ENCODE data around the gene ETV7. TPM values are rescaled to one million over a fixed set of nuclear protein-coding genes. Genes with fewer than 3 reads are reported as not detected.

ETV7 gene
- total RNA-seq, 1 donor from 2014 or later, result not detected

GRCh38 chr6:36324715-36325114 is 62.8 kb downstream of the ETV7 start:
- DNase-seq (ENCODE audit: low read depth), result no peak

DNA sequence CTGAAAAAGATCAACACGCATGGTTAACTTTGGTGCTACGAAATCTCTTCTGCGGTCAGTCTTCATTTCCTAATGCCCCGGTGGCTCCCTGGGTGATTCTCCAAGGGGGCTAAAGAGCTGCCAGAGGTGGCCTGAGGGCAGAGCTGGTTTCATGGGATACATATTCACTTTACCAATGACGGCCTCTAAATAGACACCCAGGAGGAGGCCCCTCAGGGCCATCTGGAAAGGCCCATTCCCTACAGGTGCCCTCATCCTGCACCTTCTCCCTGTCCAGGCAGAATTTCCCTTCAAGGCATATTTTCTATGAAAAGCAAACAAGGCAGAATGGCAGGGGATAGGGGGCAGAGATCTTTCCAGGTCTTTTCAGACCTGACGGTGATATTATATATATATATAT is 63.3 kb downstream of the ETV7 start:
- no peak for DNase-seq (ENCODE audit: low read depth)

DNA sequence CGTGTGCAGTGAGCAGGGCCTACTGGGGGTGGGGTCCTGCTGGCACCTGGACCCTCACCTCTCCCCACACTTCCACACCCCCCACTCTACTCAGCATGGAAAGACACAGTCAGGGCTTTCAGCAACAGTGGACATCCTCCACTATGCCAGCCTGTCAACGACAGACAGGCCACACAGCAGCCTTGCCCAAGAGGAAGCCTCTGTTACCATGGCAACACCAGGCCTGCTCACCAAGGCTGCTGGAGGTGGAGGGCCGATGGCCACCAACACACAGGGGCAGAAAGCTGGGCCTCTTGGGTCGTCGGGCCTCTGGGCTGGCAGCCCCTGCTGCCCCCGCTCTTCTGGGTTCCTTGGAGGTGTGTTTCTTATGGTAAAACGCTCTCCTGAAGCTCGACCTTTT is 64.4 kb downstream of the ETV7 start:
- no peak for DNase-seq (ENCODE audit: low read depth)

- no peak for DNase-seq (ENCODE audit: low read depth)
Measured at GRCh38 chr6:36322591-36322990, 64.9 kb downstream of the ETV7 start.

DNA sequence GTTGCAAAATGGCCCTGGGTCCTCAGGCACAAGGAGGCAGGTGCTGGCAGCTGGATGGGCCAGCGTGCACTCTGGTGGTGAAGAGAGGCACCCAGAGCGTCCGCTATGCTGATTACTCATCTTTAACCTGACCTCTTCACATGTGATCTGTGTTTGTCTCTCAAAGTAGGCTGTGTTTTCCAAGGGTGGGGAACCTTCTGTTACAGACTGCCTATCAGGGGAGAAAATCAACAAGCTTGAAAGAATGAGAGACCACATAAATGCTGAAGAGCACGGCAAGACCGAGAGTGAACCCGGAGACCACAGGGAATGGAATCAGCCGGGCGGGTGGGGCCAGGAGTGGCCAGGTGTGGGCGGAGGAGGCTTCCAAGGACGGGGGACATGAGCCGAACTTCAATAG is 67.0 kb downstream of the ETV7 start:
- peak; percentile 14 for DNase-seq (ENCODE audit: low read depth)

GRCh38 chr6:36319821-36320220 is 67.6 kb downstream of the ETV7 start:
- no peak for DNase-seq (ENCODE audit: low read depth)

- DNase-seq (ENCODE audit: low read depth), result no peak
Measured at GRCh38 chr6:36319436-36319762, 68.1 kb downstream of the ETV7 start.

DNA sequence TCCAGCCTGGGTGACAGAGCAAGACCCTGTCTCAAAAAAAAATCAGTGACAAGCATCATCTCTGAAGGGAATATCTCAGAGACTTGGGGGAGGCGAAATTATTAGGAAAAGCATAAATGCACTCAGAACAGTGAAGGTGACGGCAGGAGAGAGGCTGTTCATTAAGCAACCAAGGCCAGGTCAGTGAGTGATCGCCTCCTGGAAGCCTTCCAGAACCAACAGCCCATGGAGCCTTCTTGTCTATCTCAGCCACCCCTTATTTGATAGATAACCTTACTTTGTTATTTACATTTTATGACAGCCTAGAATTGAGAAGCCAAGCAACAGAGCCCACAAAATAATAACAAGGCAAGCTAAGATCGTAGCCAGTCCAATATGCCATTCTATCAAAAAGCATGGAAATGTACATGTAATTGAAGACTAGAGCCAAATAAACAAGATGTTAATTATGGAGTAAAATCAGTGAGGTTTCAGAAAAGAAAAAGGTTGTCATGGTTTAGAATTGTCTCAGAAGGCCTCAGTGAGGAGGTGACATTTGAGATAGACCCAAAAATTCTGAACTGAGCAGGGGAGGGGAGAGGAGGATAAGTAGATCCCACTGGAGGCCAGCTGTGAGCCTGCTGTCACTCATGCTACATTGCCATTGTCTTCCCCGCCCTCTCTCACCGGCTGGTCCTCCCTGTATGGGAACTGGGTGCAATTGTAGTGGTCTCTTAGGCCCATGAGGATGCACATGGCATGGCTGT is 68.6 kb downstream of the ETV7 start:
- DNase-seq (ENCODE audit: low read depth), result no peak

GRCh38 chr6:36317623-36318022 is 69.8 kb downstream of the ETV7 start:
- DNase-seq (ENCODE audit: low read depth), result no peak

Other genes starting within 250 kb of the ETV7 start
- gene BRPF3, start 190.9 kb downstream of the ETV7 start, total RNA-seq, result 18.5 and 23.2 TPM in 2 replicates
- not detected in 2 replicates for gene PNPLA1, start 117.6 kb downstream of the ETV7 start, total RNA-seq
- gene BNIP5, start 50.8 kb downstream of the ETV7 start, total RNA-seq, result not detected in 2 replicates
- 0.19 TPM in 1 of 2 replicates, not detected in the other for gene PXT1, start 55.2 kb upstream of the ETV7 start, total RNA-seq
- gene KCTD20, start 55.3 kb upstream of the ETV7 start, total RNA-seq, result 48.1 and 52.3 TPM in 2 replicates
- 39.8 and 47.4 TPM in 2 replicates for gene STK38, start 159.8 kb upstream of the ETV7 start, total RNA-seq
- gene SRSF3, start 206.7 kb upstream of the ETV7 start, total RNA-seq, result 99.5 and 155 TPM in 2 replicates